ENCODE data around the gene SSBP4. TPM values are rescaled to one million over a fixed set of nuclear protein-coding genes. Genes with fewer than 3 reads are reported as not detected.

SSBP4 gene
- total RNA-seq, 1 experiment from 2014 or later = 46.1 TPM

DNA sequence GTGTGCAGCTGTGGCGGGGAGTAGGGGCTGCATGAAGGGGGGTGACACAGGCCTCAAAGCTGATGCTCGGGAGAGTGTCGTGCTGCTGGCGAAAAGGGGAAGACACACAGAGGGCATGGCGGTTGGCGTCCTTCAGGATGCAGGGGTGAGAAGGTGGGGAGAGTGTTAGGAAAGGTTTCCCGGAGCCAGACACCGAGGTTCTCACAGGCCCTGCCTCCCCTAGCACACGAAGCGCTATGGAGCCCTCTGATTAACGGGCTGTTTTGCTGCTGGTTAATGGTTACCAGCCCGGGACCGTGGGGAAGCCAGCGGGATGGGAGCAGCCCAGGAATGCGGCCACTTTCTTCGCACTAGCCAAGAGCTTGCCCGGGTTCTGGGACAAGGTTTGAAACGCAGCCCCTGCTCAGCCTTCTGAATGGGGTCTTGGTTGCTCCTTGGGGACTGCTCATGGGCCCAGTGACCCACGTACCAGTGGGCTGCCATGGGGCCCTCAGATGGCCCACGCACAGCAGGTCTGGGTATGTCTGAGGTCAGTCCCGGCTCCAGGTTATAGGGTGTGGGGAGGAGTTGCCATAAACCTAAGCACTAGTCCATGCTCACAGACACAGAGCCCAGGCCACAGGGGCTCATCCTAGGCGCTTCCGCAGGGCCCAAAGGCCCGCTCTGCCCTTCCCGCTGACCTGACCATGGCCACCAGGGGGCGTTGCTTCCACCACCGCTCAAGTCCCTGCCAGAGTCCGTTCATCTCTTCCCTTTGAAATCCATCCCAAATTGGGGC, 50.1 kb downstream of the SSBP4 start:
- Histone ChIP-seq H3K56ac (ENCODE audit: insufficient read length, low read depth, low read length) (no peak overlapping the region), H3K27me3 (ENCODE audit: insufficient read depth, low read length) (no peaks in the 10 kb centered on the region), H3K4me2 (ENCODE audit: insufficient read depth, insufficient read length, low read length) (no peak overlapping the region), H2AK5ac (ENCODE audit: insufficient read length, low read length) (no peak overlapping the region), H2BK15ac (ENCODE audit: low read depth, low read length) (no peak overlapping the region), H2BK12ac (ENCODE audit: insufficient read length, low read depth, low read length) (no peak overlapping the region), H2BK5ac (ENCODE audit: insufficient read length, low read length) (no peak overlapping the region), H4K91ac (ENCODE audit: insufficient read length, low read depth, low read length) (no peak overlapping the region), H3K23me2 (ENCODE audit: insufficient read length, low read depth, low read length, poor library complexity, severe bottlenecking) (no peaks in the 10 kb centered on the region), H4K20me1 (ENCODE audit: control insufficient read depth, insufficient read depth, insufficient read length) (no peaks in the 10 kb centered on the region), H3K79me2 (ENCODE audit: insufficient read depth, low read length) (no peaks in the 10 kb centered on the region), H3K79me1 (ENCODE audit: insufficient read depth, low read depth, low read length, poor library complexity, severe bottlenecking) (no peaks in the 10 kb centered on the region), H2BK20ac (ENCODE audit: low read depth, low read length, poor library complexity, severe bottlenecking) (no peak overlapping the region), H4K5ac (ENCODE audit: insufficient read length, low read depth, low read length) (no peak overlapping the region), H2BK120ac (ENCODE audit: low read depth, low read length, poor library complexity, severe bottlenecking) (no peak overlapping the region), H3K23ac (ENCODE audit: insufficient read length, low read depth, low read length) (no peak overlapping the region), H2AFZ (ENCODE audit: low read length) (no peak overlapping the region), H3T11ph (ENCODE audit: low read length) (no peak overlapping the region), H3K14ac (ENCODE audit: insufficient read depth, low read length) (no peak overlapping the region), H3K9ac (ENCODE audit: extremely low read depth, insufficient read length, low read length) (no peak overlapping the region), H3K4me1 (ENCODE audit: insufficient read depth, low read length) (no peaks in the 10 kb centered on the region), H3K27ac (ENCODE audit: insufficient read length, low read depth, low read length) (no peak overlapping the region), H3K4ac (ENCODE audit: low read depth, low read length) (no peak overlapping the region), H3K9me3 (ENCODE audit: control insufficient read depth, low read depth, low read length) (no peaks in the 10 kb centered on the region), H3K18ac (ENCODE audit: insufficient read length, low read depth, low read length) (no peak overlapping the region), H4K8ac (replicated peaks; ENCODE audit: insufficient read length, low read depth, low read length) (no peak overlapping the region)
- no peaks in the 10 kb centered on the region for H3K27me3 Mint-ChIP-seq (ENCODE audit: low read depth)
- H3K4me1 Mint-ChIP-seq = peaks cover 5 to 9% of the 10 kb centered on the region in 2 experiments
- no peak overlapping the region for H3K4me3 Mint-ChIP-seq
- no CpG with 5 or more reads among the region's 28 CpGs for WGBS (ENCODE audit: extremely low coverage, insufficient read length, low lambda C conversion rate)
- H3K36me3 Mint-ChIP-seq (ENCODE audit: insufficient read depth in 1 of 3, low read depth in 3 of 3) = peaks cover 0 to 11% (median 9%) of the 10 kb centered on the region in 3 experiments; a peak in 5 of 7 replicates
- no peaks in the 10 kb centered on the region for H3K9me3 Mint-ChIP-seq
- DNase-seq = peak; percentile 85
- no peak overlapping the region for H3K27ac Mint-ChIP-seq
- TF ChIP-seq, protein P1, sequence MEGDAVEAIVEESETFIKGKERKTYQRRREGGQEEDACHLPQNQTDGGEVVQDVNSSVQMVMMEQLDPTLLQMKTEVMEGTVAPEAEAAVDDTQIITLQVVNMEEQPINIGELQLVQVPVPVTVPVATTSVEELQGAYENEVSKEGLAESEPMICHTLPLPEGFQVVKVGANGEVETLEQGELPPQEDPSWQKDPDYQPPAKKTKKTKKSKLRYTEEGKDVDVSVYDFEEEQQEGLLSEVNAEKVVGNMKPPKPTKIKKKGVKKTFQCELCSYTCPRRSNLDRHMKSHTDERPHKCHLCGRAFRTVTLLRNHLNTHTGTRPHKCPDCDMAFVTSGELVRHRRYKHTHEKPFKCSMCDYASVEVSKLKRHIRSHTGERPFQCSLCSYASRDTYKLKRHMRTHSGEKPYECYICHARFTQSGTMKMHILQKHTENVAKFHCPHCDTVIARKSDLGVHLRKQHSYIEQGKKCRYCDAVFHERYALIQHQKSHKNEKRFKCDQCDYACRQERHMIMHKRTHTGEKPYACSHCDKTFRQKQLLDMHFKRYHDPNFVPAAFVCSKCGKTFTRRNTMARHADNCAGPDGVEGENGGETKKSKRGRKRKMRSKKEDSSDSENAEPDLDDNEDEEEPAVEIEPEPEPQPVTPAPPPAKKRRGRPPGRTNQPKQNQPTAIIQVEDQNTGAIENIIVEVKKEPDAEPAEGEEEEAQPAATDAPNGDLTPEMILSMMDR (conservative IDR thresholded peaks at IDR 0.05) = peak; percentile 87

All from H9 (cell line).